Activated naive CD8-positive, alpha-beta T cell treated with anti-CD3 and anti-CD28 coated beads, Interleukin-2, amount 10 ng/mL, durations not matched to agents 7 days and 5 days (primary cell): Measurements from ENCODE around the gene HNRNPDL. TPM values are rescaled to one million over a fixed set of nuclear protein-coding genes. Genes with fewer than 3 reads are reported as not detected.
"Not testable (repeated sequence)": the region's sequence is repeated elsewhere in the genome, so short reads cannot be mapped to it uniquely, and the experiment has no call there.

Experiments
- ATAC-seq: fragments of 150-1000 bp; cut with Tn5 transposase; one replicate; pipeline ENCODE4 v1.10.0; 2021; ENCODE audit warnings: low read depth, moderate library complexity
- POLR2A ChIA-PET: fragments of 350-600 bp; sonication (Branson Sonifier 250); formaldehyde crosslinking; loops from one replicate; lab custom pipeline; 2021; ENCODE audit warnings: antibody characterized with exemption; lab: Charles Lee
- DNase-seq: peaks from one replicate; pipeline ENCODE4 v3.0.0; 2021
- H3K27ac Mint-ChIP-seq: one replicate; pipeline ENCODE4 v1.8.0; 2022; ENCODE audit warnings: mild to moderate bottlenecking, mixed read lengths
- H3K27me3 Mint-ChIP-seq: one replicate; pipeline ENCODE4 v1.8.0; 2022; ENCODE audit warnings: mild to moderate bottlenecking, moderate library complexity, mixed read lengths
- H3K36me3 Mint-ChIP-seq: one replicate; pipeline ENCODE4 v1.8.0; 2021; ENCODE audit warnings: mild to moderate bottlenecking, mixed read lengths
- H3K4me1 Mint-ChIP-seq: one replicate; pipeline ENCODE4 v1.8.0; 2021; ENCODE audit warnings: mixed read lengths
- H3K4me3 Mint-ChIP-seq: one replicate; pipeline ENCODE4 v1.8.0; 2022; ENCODE audit warnings: mild to moderate bottlenecking, moderate library complexity, mixed read lengths
- H3K9me3 Mint-ChIP-seq: one replicate; pipeline ENCODE4 v1.8.0; 2021; ENCODE audit warnings: mixed read lengths
- total RNA-seq, 2 experiments: library from RNA; stranded (reverse); gene quantifications; one replicate each; pipeline ENCODE4 v1.2.3, GENCODE V29; 2021

HNRNPDL gene
- total RNA-seq, 2 experiments from 2014 or later = 319 to 331 TPM

- ATAC-seq (no peak), DNase-seq (no peak)
- Mint-ChIP-seq H3K4me3 (no peak overlapping the region), H3K36me3 (peaks cover 1% of the 10 kb centered on the region), H3K27me3 (peaks cover 15% of the 10 kb centered on the region), H3K4me1 (peaks cover 7% of the 10 kb centered on the region), H3K9me3 (no peaks in the 10 kb centered on the region), H3K27ac (no peak overlapping the region)
- POLR2A ChIA-PET = interaction anchor here (1.3 kb wide), 1 partner anchor 31 kb away, joined by 3 read pairs; no protein-coding TSS in a partner anchor
These were observed 32.0 kb downstream of the HNRNPDL start for GRCh38 chr4:82398263-82398662.

- no peak for DNase-seq
- H3K4me3 Mint-ChIP-seq = no peak overlapping the region
- H3K36me3 Mint-ChIP-seq = no peaks in the 10 kb centered on the region
- peaks cover 15% of the 10 kb centered on the region for H3K27me3 Mint-ChIP-seq
- ATAC-seq = no peak
- no peaks in the 10 kb centered on the region for H3K9me3 Mint-ChIP-seq
- peaks cover 7% of the 10 kb centered on the region for H3K4me1 Mint-ChIP-seq
- POLR2A ChIA-PET = interaction anchor here (1.3 kb wide), 1 partner anchor 32 kb away, joined by 3 read pairs; no protein-coding TSS in a partner anchor
- no peak overlapping the region for H3K27ac Mint-ChIP-seq
These were observed 32.7 kb downstream of the HNRNPDL start for GRCh38 chr4:82397527-82397926.

GRCh38 chr4:82394896-82395295 lies 35.4 kb downstream of the HNRNPDL start:
- no peak for DNase-seq
- no peak for ATAC-seq
- Mint-ChIP-seq H3K4me3 (no peak overlapping the region), H3K27ac (no peak overlapping the region), H3K4me1 (peaks cover 7% of the 10 kb centered on the region), H3K27me3 (peaks cover 5% of the 10 kb centered on the region), H3K9me3 (no peaks in the 10 kb centered on the region), H3K36me3 (no peaks in the 10 kb centered on the region)
- POLR2A ChIA-PET = interaction anchor here (0.5 kb wide), 1 partner anchor 26 kb away, joined by 3 read pairs; no protein-coding TSS in a partner anchor

- POLR2A ChIA-PET = interaction anchor here (0.7 kb wide), 1 partner anchor 16 kb away, joined by 3 read pairs; the partner anchor contains the start of gene HNRNPD
These were observed 40.2 kb downstream of the HNRNPDL start for GRCh38 chr4:82390061-82390460.

GRCh38 chr4:82388405-82388804 lies 41.9 kb downstream of the HNRNPDL start:
- no peak overlapping the region for H3K4me3 Mint-ChIP-seq
- ATAC-seq (no peak), DNase-seq (no peak)
- H3K36me3 Mint-ChIP-seq = peaks cover 6% of the 10 kb centered on the region
- peaks cover 9% of the 10 kb centered on the region for H3K27me3 Mint-ChIP-seq
- no peak overlapping the region for H3K27ac Mint-ChIP-seq
- H3K4me1 Mint-ChIP-seq = peaks cover 2% of the 10 kb centered on the region
- POLR2A ChIA-PET = no interaction called here
- peaks cover 6% of the 10 kb centered on the region for H3K9me3 Mint-ChIP-seq

More at GRCh38 chr4:82390061-82390460, 40.2 kb downstream of the HNRNPDL start:
- H3K4me1 Mint-ChIP-seq, ATAC-seq, H3K4me3 Mint-ChIP-seq, H3K27ac Mint-ChIP-seq, DNase-seq, H3K36me3 Mint-ChIP-seq, H3K9me3 Mint-ChIP-seq: not testable (repeated sequence)
- peaks cover 11% of the 10 kb centered on the region for H3K27me3 Mint-ChIP-seq

- not testable (repeated sequence) for H3K36me3 Mint-ChIP-seq, H3K9me3 Mint-ChIP-seq, H3K27ac Mint-ChIP-seq, H3K4me3 Mint-ChIP-seq, H3K4me1 Mint-ChIP-seq, DNase-seq, H3K27me3 Mint-ChIP-seq, ATAC-seq
- POLR2A ChIA-PET = interaction anchor here (1.2 kb wide), 1 partner anchor 12 kb away, joined by 4 read pairs; the partner anchor contains the start of gene HNRNPD
These were observed 44.0 kb downstream of the HNRNPDL start for GRCh38 chr4:82386312-82386711.

- H3K36me3 Mint-ChIP-seq = peaks cover 15% of the 10 kb centered on the region
- POLR2A ChIA-PET = interaction anchor here (0.9 to 2.0 kb wide), 2 partner anchors 9 to 46 kb away, joined by 4 to 10 read pairs; partner anchors contain the start of gene HNRNPD
- peaks cover 7% of the 10 kb centered on the region for H3K9me3 Mint-ChIP-seq
- peaks cover 5% of the 10 kb centered on the region for H3K27me3 Mint-ChIP-seq
- H3K4me3 Mint-ChIP-seq = no peak overlapping the region
- peak overlapping the region; percentile 43 for H3K27ac Mint-ChIP-seq
- H3K4me1 Mint-ChIP-seq = peaks cover 11% of the 10 kb centered on the region
- ATAC-seq = peak; percentile 56
- DNase-seq = no peak
These were observed 47.5 kb downstream of the HNRNPDL start for GRCh38 chr4:82382751-82383150.

GRCh38 chr4:82381661-82382296 lies 48.5 kb downstream of the HNRNPDL start:
- Mint-ChIP-seq H3K27me3 (peaks cover 5% of the 10 kb centered on the region), H3K27ac (no peak overlapping the region), H3K4me1 (peaks cover 13% of the 10 kb centered on the region), H3K4me3 (no peak overlapping the region), H3K36me3 (peaks cover 21% of the 10 kb centered on the region), H3K9me3 (peaks cover 7% of the 10 kb centered on the region)
- POLR2A ChIA-PET = interaction anchor here (0.8 to 1.6 kb wide), 2 partner anchors 10 to 48 kb away, joined by 5 to 7 read pairs; no protein-coding TSS in a partner anchor
- DNase-seq (no peak), ATAC-seq (peak; percentile 42)

GRCh38 chr4:82381235-82381634 lies 49.0 kb downstream of the HNRNPDL start:
- DNase-seq = no peak
- no peak for ATAC-seq
- POLR2A ChIA-PET = interaction anchor here (0.8 to 1.6 kb wide), 2 partner anchors 9 to 48 kb away, joined by 5 to 7 read pairs; no protein-coding TSS in a partner anchor
- H3K4me3 Mint-ChIP-seq = no peak overlapping the region
- H3K9me3 Mint-ChIP-seq = peaks cover 7% of the 10 kb centered on the region
- peaks cover 16% of the 10 kb centered on the region for H3K4me1 Mint-ChIP-seq
- no peaks in the 10 kb centered on the region for H3K27me3 Mint-ChIP-seq
- H3K36me3 Mint-ChIP-seq = peaks cover 24% of the 10 kb centered on the region
- no peak overlapping the region for H3K27ac Mint-ChIP-seq

GRCh38 chr4:82380831-82381230 lies 49.4 kb downstream of the HNRNPDL start:
- Mint-ChIP-seq H3K9me3 (peaks cover 6% of the 10 kb centered on the region), H3K27ac (no peak overlapping the region), H3K36me3 (peaks cover 23% of the 10 kb centered on the region), H3K4me3 (no peak overlapping the region), H3K4me1 (peaks cover 20% of the 10 kb centered on the region), H3K27me3 (no peaks in the 10 kb centered on the region)
- no peak for DNase-seq
- ATAC-seq = no peak
- POLR2A ChIA-PET = interaction anchor here (1.6 kb wide), 1 partner anchor 9 kb away, joined by 5 read pairs; no protein-coding TSS in a partner anchor

GRCh38 chr4:82380344-82380743 lies 49.9 kb downstream of the HNRNPDL start:
- POLR2A ChIA-PET = interaction anchor here (1.6 kb wide), 1 partner anchor 8 kb away, joined by 5 read pairs; no protein-coding TSS in a partner anchor

GRCh38 chr4:82376109-82376508 lies 54.2 kb downstream of the HNRNPDL start:
- H3K4me1 Mint-ChIP-seq = peaks cover 22% of the 10 kb centered on the region
- peak overlapping the region; percentile 94 for H3K4me3 Mint-ChIP-seq
- ATAC-seq (no peak), DNase-seq (no peak)
- peaks cover 43% of the 10 kb centered on the region for H3K36me3 Mint-ChIP-seq
- POLR2A ChIA-PET = interaction anchor here (4.2 kb wide), 1 partner anchor 53 kb away, joined by 95 read pairs; the partner anchor contains the start of genes ENOPH1 and HNRNPDL
- no peak overlapping the region for H3K27ac Mint-ChIP-seq
- H3K9me3 Mint-ChIP-seq = no peaks in the 10 kb centered on the region
- H3K27me3 Mint-ChIP-seq = no peaks in the 10 kb centered on the region

More at GRCh38 chr4:82380344-82380743, 49.9 kb downstream of the HNRNPDL start:
- H3K9me3 Mint-ChIP-seq = peaks cover 4% of the 10 kb centered on the region
- no peak overlapping the region for H3K27ac Mint-ChIP-seq
- H3K4me3 Mint-ChIP-seq = no peak overlapping the region
- DNase-seq (no peak), ATAC-seq (no peak)
- peaks cover 21% of the 10 kb centered on the region for H3K36me3 Mint-ChIP-seq
- peaks cover 24% of the 10 kb centered on the region for H3K4me1 Mint-ChIP-seq
- no peaks in the 10 kb centered on the region for H3K27me3 Mint-ChIP-seq

GRCh38 chr4:82373816-82374625 lies 56.2 kb downstream of the HNRNPDL start, which contains the start of gene HNRNPD:
Gene HNRNPD (minus strand): TSS chr4:82373991. CDS start chr4:82373678, 313 bp downstream.
- peak within 1 kb of the TSS; percentile 94 for H3K4me3 Mint-ChIP-seq
- DNase-seq = peak; percentile 89
- no peaks in the 10 kb centered on the region for H3K27me3 Mint-ChIP-seq
- POLR2A ChIA-PET = interaction anchor here (0.5 to 4.2 kb wide), 19 partner anchors 10 to 1092 kb away, joined by 3 to 95 read pairs (median 4); partner anchors contain the start of genes ENOPH1 and HNRNPDL
- peak within 1 kb of the TSS; percentile 98 for H3K27ac Mint-ChIP-seq
- peak; percentile 94 for ATAC-seq
- no peaks in the 10 kb centered on the region for H3K9me3 Mint-ChIP-seq
- peaks cover 38% of the 10 kb centered on the region for H3K4me1 Mint-ChIP-seq
- H3K36me3 Mint-ChIP-seq = peaks cover 49% of the 10 kb centered on the region
